Fibroblast of skin of right biceps (primary cell): Measurements from ENCODE around the gene FNDC7.
"Not testable (repeated sequence)": the region's sequence is repeated elsewhere in the genome, so short reads cannot be mapped to it uniquely, and the experiment has no call there.

Experiments used
- DNase-seq: peaks from one replicate; pipeline ENCODE4 v3.0.0-alpha.2; 2013

The FNDC7 gene

DNA sequence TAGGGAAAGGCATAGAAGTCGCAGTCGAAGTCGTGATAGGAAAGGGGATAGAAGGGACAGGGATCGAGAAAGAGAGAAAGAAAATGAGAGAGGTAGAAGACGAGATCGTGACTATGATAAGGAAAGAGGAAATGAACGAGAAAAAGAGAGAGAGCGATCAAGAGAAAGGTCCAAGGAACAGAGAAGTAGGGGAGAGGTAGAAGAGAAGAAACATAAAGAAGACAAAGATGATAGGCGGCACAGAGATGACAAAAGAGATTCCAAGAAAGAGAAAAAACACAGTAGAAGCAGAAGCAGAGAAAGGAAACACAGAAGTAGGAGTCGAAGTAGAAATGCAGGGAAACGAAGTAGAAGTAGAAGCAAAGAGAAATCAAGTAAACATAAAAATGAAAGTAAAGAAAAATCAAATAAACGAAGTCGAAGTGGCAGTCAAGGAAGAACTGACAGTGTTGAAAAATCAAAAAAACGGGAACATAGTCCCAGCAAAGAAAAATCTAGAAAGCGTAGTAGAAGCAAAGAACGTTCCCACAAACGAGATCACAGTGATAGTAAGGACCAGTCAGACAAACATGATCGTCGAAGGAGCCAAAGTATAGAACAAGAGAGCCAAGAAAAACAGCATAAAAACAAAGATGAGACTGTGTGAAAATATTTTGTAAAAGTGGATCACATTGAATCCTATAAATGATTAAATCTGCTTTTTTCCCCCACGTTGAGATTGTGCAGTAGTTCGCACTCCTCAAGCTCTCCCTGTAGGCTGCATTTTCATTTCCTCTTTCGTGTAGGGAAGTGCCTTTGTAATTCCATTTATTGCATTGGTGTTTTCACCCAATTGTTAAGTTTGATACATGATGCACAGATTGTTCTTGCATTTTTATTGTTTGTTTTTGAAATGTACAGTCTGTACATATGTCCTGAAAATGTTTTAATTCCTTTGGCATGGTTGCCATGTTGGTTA lies 13.1 kb upstream of the FNDC7 start:
- DNase-seq: no peak

DNA sequence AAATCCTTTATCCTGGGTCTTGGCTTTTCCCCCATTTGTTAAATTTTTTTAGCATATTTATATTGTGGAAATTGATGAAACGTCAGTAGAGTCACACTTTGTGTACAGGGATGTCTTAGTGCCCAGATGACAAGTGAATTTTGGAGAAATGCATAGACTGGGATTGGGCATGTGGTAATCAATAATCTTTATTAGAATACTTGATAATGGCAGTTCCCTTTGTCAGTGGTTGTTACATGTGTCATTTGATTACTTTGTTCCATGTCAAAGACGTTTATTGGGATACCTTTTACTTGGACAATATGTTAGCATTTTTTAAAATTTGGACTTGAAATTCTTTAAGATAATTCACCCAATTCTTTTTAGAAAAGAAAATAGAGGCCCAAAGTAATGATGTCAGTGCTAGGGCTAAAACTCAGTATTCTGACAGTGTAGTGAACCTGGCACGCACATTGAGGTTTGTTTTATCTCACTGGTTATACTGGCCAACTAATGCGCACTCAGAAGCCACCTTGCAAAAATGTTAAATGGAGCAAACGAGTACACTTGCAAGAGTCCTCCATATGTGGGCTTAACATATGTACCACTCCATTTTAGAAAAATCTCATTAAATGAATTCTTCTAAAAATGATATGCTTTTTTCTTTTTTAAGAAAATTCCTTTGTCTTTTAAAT lies 11.4 kb upstream of the FNDC7 start:
- DNase-seq: no peak

DNA sequence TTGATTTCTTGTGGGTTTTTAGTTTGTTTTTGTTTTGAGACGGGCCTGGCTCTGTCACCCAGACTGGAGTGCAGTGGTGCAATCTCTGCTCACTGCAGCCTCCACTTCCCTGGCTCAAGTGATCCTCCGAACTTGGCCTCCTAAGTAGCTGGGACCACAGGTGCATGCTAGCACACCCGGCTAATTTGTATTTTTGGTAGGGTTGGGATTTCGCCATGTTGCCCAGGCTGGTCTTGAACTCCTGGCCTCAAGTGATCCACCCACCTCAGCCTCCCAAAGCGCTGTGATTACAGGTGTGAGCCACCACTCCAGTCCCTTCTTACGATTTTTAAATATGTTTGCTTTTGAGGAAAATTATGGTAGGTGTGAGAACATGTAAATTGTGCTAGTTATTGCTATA lies 10.6 kb upstream of the FNDC7 start:
- DNase-seq: not testable (repeated sequence)

DNA sequence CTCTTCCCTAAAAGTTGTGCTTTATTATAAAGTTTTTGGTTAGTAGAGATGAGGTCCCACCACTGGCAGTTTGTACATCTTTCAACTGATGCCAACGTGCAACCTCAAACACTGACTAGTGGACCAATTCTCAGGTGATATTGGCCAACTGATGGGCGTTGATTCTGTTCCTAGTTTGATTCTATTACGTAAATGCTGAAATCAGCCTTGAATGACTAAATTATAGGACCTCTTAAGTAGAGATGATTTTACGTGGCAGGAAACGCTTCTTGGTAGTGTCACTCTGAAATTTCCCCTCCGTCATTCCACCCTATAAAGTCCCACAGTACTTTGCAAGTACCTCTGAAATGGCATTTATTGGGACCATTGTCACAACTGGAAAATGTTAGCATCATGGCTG lies 8.8 kb upstream of the FNDC7 start:
- DNase-seq: peak; percentile 10

DNA sequence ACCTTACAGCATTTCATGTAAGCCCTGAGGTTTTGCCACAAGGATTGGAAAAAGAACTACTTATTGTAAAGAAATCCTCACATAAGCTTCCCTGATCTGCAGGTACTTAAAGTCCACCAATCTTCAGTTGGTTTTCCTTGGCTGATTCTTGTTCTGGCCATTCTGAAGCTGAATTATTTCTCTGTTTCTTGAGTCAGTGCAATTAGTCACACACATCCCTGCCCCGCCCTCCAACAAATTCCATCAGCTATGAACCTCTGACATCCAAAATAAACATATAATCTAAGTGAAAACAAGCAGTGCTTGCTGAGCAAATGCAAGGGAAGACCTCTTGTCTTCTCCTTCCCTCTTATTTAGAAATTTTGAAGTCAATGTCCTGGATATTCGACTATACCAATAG lies 8.2 kb upstream of the FNDC7 start:
- DNase-seq: peak; percentile 69

DNA sequence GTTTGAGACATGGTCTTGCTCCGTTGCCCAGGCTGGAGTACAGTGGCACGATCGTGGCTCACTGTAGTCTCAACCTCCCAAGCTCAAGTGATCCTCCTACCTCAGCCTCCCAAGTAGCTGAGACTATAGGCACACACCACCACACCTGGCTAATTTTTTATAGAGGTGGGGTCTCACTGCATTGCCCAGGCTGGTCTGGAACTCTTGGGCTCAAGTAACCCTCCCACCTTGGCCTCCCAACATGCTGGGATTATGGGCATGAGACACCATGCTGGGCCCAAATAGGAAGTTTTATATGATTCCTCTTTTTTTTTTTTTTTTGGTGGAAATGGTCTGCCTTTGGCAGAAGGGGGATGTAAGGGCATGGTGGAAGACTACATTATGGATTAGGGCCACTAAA lies 6.1 kb upstream of the FNDC7 start:
- no peak for DNase-seq

DNA sequence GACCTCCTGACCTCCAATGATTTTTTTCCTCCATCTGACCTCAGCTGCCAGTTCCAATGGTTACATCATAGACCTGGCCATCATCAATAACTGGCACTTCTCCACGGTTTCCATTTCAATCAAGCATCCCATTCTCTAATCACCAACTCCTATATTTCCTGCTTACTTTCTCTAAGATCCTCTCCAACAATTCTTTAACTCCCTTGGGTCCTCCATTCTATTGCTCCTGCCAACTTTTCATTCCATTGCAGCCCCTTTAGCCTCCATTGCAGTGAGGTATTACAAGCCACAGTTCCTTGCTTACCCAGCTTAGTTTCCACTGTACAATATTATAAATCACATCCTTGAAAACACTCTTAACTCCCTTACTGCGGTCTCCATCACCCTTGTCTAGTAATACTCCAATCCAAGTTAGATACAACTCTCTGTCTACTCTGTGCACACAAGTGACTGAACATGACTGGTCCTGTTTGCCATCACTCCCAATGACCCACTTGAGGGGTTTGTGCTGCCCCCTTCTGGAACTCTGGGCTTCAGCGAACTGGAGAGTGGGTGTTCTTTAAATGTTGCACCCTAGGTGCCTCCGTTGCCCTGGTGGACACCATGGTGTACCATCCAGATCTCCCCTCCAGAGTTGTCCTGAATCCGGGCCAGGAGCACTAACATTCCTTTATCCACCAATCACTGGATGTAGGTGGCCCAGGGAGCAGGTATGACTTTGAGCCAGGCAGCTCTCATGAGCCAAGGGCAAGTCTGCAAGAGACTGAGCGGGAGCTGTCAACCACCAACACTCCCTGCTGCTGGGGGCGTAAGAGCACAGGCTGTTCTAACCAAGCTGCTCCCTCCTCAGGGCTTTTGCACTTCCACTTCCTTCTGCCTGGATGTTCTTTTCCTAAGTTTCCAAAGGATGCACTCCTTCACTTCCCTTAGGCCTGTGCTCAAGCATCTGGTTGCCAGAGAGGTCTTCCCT lies 3.7 kb upstream of the FNDC7 start:
- peak; percentile 42 for DNase-seq

DNA sequence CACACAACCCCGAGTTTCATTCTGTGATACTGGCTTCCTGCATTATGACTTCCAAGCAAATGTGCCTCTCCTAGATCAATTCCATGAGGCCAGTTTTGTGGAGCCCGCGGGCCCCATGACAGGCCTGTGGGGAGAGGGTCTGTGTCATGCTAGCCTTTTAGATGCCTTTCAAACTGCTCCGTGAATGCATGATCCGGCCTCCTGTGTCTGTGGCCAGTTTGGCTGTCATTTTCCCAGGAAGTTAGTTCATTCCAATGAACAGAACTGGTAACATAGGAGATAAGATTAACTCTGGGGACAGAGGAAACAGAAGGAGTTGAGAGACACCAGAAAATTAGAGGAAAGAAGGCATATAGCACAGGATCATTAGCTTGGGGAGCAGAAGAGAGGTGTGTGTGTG lies 3.2 kb downstream of the FNDC7 start:
- no peak for DNase-seq

DNA sequence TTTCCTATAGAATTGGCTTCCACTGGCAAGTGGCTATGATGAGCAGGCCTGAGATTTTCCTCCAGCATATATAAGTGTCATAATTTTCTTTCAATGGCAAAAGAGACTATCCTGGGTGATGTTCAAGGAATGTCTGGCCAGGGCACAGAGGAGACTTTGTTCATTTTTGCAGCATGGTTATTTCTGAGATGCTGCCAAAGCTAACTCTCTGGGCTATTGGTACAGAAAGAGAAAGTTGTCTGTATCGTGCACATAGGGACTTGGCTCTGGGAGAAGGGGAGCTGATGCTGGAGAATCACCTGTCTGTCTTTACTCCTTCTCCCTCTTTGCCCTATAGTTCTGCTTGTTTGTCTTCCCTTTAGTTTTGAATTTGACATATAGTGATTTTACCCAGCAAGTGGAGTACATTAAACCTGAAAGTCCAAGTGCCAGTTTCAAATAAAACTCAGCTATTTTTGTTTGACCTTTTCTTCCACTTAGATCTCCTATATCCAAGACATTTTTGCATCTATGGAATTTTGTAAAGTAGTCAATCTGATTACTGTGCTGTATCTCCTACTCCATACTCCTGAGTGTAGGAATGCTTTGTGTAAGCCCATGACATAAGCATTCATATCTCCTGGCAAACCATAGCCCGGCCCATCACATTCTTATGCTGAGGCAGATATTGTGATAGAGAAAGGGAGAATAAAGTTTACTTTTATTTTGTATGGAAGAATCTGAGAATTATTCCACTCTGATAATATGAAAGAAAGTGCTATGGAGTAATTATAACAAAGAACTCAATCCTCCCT lies 3.9 kb downstream of the FNDC7 start:
- peak; percentile 20 for DNase-seq

DNA sequence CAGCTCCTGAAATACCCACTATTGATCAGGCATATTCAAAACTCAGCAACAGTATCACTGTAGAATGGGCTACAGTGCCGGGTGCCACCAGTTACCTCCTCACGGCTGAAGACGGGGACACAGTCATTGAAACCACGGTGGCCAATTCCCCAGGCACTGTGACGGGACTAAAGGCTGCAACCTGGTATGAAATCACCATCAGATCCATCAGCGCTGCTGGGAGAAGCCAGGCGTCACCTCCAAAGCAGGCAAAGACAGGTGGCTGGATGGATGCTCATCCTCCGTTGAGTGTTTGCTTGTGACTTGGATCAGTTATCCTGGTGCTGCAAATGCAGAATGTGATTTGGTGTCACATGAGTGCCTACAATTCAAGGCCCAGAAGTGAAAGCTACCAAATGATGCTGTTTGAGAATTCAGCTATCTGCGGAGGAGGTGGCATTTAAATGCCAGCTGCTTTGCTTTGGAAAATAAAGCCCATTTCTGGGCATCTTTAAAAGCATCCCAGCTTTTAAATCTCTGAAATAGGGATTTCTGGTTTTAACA lies 5.1 kb downstream of the FNDC7 start:
- DNase-seq: no peak

DNA sequence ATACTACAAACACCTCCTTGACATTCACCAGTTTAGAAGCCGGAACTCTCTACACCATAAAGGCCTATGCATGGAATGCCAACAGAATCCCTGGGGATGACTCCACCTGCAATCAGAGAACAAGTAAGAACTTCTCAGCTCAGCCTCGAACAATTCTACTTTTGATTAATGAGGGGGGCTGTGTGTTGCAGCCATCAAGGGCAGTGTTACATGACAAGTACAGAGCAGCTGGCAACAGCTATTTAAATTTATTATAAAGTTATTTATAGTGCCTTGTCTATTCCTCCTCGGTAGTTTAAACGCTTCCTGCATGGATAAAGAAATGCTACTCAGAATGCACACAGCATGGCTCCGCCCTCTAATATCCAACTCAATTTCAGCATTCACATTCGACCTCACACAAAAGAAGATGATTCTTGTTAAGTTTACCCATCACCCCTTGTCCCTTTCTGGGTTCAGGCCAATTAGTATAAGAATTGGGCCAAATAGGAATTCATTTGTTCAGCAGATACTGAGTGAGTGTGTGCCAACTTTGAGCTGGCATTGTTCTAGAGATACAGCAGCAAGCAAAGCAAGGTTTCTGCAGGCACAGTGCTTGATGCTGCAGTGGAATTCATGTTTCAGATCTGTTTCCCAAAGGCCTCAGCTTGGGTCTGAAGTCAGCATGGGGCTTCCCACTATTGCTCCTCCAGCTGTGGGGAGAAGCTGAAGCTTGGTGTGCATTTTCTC lies 6.4 kb downstream of the FNDC7 start:
- DNase-seq: peak; percentile 16

DNA sequence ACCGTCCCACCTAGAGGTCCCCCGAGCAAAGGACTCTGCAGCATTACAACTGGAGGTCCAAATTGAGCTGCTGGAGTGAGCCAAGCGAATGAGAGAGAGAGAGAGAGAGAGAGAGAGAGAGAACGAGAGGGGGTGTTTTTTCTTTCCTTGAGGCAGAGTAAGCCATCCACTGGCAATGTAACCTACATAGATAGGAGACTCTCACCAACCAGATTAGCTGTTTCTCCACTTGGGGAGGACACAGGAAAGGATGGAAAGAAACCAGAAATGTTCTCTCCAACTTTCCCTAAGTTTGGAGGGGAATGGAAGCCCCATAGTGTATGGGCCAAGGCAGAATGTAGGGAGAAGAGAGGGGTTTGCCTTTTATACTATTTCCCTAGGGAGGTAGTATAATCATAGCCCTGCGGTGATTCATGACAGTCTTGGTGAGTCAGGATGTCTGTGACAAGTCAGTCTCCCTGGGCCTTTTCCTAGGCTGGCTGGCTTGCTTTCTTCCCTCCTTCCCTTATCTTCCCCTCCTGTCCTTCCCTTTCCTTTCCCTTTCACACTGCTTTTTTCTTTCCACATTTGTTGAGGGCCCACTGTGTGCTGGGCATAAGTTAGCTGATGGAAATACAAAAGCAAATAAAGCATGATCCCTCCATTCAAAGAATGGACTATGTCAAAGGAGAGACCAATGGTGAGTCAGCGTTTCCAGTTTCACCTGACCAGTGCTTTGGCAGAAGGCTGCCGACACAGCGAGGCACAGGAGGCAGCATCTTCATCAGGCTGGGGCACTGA lies 7.1 kb downstream of the FNDC7 start:
- peak; percentile 95 for DNase-seq

DNA sequence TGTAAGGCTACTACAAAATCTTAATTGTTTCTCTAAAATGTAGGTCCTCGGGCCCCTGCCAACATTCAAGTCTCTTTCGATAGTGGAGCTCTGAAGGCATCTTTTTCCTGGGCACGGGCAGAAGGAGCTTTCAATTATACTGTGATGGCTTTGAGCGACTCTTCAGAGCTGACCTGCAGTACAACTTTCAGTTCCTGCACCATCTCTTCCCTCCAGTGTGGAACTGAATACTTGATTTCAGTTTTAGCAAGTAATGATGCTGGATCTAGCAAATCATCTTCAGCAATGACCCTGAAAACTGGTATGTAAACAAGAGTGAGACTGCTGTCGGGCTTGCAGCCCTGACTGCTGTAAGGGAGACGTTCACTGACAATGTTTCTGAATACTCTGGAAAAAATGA lies 9.6 kb downstream of the FNDC7 start:
- no peak for DNase-seq

DNA sequence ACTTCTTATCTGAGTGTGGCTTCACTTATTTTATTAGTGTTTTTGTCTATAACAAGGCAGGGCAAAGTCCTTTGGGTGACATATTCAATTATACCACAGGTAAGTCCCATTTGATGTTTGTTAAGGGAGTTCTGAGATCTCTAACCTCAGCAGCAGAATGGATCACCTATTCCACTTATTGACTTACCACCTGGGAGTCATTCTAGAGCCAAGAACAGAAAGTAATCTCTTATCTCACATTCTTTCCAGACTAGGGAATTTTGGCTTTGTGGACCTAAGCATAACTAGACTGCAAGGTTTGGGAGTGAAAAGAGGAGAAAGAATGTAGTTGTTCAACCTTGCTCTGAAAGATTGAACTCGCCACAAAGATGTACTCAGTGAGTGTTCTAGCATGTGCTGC lies 13.2 kb downstream of the FNDC7 start:
- no peak for DNase-seq

DNA sequence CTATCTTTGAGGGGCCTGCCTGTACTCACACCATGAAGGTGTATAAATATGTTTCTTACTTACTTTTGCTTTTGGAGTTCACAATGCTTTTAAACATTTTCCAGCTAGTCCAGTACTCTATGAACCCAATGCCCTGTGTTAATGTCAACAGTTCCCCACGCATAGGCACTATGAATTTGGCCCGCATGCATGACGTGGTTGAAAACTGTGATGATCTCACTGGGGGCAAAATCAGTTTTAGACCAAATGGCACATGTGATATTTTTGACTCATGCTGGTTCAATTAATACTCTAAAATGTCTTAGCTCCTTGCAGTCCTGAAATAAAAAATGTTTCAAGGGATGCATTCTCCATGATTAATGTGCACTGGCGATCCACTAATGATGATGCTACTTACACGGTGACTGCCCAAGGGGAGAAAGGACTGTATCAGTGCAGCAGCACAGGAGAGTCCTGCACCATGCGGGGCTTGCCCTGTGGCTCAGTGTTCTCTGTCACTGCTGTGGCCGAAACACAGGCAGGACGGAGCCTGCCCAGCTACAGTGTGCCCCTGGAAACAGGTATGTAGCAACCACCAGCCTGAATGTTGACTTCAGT lies 15.7 kb downstream of the FNDC7 start:
- DNase-seq: no peak

DNA sequence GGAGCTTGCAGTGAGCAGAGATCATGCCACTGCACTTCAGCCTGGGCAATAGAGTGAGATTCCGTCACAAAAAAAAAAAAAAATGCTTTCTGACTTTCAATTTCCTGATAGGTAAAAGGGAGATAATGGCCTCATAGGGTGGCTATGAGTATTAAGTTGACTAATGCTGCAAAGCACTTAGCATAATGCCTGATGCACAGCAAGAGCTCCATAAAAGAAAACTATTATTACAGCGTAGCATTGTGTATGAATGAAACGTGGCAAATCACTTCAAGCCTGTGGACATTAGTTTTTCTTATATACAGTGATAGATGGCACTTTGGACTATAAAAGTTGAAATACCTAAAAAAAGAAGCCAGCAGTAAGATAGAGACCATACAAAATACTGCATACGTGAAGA lies 16.8 kb downstream of the FNDC7 start:
- DNase-seq: no peak

DNA sequence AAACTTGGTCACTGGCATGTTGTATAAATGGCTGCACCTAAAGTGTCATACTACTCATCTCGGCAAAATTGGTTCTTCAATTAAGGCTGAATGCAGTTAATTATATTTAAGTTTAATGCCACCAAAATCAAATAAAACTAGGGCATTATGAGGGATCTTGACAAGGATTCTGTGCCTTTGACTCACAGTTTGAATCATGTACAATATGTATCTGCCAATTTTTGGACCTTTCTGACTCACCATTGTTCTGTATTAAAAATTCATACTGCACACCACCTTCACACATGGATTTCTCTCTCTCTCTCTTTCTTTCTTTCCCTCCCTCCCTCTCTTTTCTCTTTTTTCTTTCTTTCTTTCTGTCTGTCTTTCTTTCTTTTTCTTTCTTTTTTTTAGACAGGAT lies 19.7 kb downstream of the FNDC7 start:
- DNase-seq: peak; percentile 30

DNA sequence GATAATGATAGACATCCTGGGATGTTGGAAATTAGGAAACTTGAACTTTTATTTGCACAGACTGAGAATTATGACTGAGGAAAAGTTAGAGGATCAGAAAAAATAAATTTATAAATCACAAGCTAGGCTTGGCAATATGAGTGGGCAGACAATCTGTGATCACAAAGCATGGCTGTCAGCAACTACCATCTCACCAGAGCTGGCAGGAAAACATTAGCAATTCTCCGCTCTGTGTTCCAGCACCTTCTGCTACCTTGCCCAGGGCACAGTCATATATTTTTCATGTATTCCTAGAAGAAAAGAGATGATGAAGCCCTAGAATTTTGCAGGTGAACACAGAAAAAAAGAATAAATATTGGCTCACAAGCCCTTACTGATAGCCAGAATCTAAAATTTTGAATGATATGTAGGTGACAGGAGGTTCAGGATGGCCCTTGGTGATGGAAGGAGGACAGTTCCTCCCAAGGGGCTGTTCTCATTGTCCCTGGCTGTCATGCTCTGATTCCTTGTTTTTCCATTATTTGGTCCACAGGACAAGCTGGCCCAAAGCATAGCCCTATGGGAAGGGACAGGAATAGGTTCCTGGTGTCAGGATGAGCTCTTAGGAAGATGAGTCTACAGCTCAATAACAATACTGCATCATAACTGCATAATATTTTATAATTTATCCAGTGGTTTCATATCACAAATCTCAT lies 21.6 kb downstream of the FNDC7 start:
- DNase-seq: no peak

DNA sequence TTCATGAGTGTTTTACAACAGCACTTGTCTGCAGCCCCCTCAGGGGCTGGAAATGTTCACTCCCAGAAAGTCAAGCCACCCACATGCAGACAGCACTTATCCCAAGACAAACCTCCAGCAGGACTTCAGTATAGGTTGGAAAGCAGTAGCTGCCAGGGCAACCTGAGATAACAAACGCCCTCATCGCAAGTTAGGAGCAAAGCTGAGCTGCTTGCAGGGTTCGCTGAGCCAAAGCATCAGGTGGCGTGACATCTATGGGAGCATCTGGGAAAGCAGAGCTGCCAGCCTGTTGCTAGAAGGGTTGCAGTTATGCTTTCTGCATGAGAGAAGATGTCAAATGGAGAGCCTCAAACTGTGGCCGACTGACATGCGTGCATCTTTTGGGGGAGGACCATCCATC lies 29.5 kb downstream of the FNDC7 start:
- DNase-seq: no peak
